HepG2 (cell line): ENCODE data around the gene FUT3. TPM values are rescaled to one million over a fixed set of nuclear protein-coding genes. Genes with fewer than 3 reads are reported as not detected.

Experiments
- ARNT ChIP-seq: fragments of 450-650 bp; IDR thresholded peaks from 2 replicates; pipeline ENCODE4 v1.6.1; 2017
- ARNT2 ChIP-seq: sonication (generic); formaldehyde crosslinking; IDR thresholded peaks from 2 replicates; pipeline ENCODE4 v1.8.0; 2022; ENCODE audit warnings: mild to moderate bottlenecking, low read depth, missing genetic modification reagents, moderate library complexity
- BRF2 ChIP-seq: sonication (generic); formaldehyde crosslinking; IDR thresholded peaks from 2 replicates; pipeline ENCODE4 v1.8.1; 2022; ENCODE audit warnings: mild to moderate bottlenecking, missing genetic modification reagents
- GPN1 ChIP-seq: sonication (generic); formaldehyde crosslinking; IDR thresholded peaks from 2 replicates; pipeline ENCODE4 v1.5.1; 2020; ENCODE audit warnings: missing genetic modification reagents, borderline replicate concordance
- HIC2 ChIP-seq: sonication (generic); formaldehyde crosslinking; IDR thresholded peaks from 2 replicates; pipeline ENCODE4 v1.9.0; 2022; ENCODE audit warnings: low read depth, missing genetic modification reagents
- HNF4A ChIP-seq: sonication (generic); formaldehyde crosslinking; IDR thresholded peaks from 2 replicates; pipeline ENCODE4 v1.4.0; 2020; ENCODE audit warnings: missing genetic modification reagents
- HNRNPH1 ChIP-seq: fragments of 200-400 bp; formaldehyde crosslinking; optimal IDR thresholded peaks from 2 replicates; pipeline ENCODE3; 2017; ENCODE audit warnings: mild to moderate bottlenecking, low read depth, low read length
- IKZF4 ChIP-seq: sonication (generic); formaldehyde crosslinking; IDR thresholded peaks from 2 replicates; pipeline ENCODE4 v1.5.1; 2020; ENCODE audit warnings: borderline replicate concordance, mild to moderate bottlenecking, low read depth, missing genetic modification reagents; ENCODE audit errors: not compliant biosample characterization
- KDM1A ChIP-seq: IDR thresholded peaks from 2 replicates; pipeline ENCODE4 v1.6.1; 2016; ENCODE audit warnings: missing compliant biosample characterization
- MAFF ChIP-seq: IDR thresholded peaks from 2 replicates; pipeline ENCODE4 v1.6.1; 2011; ENCODE audit warnings: low read depth, low read length, improper control_type of control experiment
- MTA1 ChIP-seq: sonication (generic); formaldehyde crosslinking; IDR thresholded peaks from 2 replicates; pipeline ENCODE4 v1.4.0; 2020; ENCODE audit warnings: missing genetic modification reagents, mild to moderate bottlenecking, borderline replicate concordance
- PPARG ChIP-seq: conservative IDR thresholded peaks from 2 replicates; pipeline ENCODE4 v1.6.1; 2016; ENCODE audit warnings: missing biosample characterization, missing genetic modification reagents
- SMYD3 ChIP-seq: sonication (generic); formaldehyde crosslinking; IDR thresholded peaks from 2 replicates; pipeline ENCODE4 v1.8.1; 2023; ENCODE audit warnings: mild to moderate bottlenecking, missing genetic modification reagents
- TEAD2 ChIP-seq: sonication (generic); formaldehyde crosslinking; IDR thresholded peaks from 2 replicates; pipeline ENCODE4 v1.9.0; 2021; ENCODE audit warnings: missing genetic modification reagents
- TGIF2 ChIP-seq: IDR thresholded peaks from 2 replicates; pipeline ENCODE4 v1.6.1; 2016; ENCODE audit warnings: control low read depth, missing compliant biosample characterization
- WIZ ChIP-seq: sonication (generic); formaldehyde crosslinking; IDR thresholded peaks from 2 replicates; pipeline ENCODE4 v1.5.1; 2020; ENCODE audit warnings: mild to moderate bottlenecking, missing genetic modification reagents
- ZNF256 ChIP-seq: sonication (generic); formaldehyde crosslinking; conservative IDR thresholded peaks from 2 replicates; pipeline ENCODE4 v1.4.0; 2020; ENCODE audit warnings: missing genetic modification reagents
- ZNF354B ChIP-seq: sonication (generic); formaldehyde crosslinking; IDR thresholded peaks from 2 replicates; pipeline ENCODE4 v1.8.0; 2022; ENCODE audit warnings: mild to moderate bottlenecking, missing genetic modification reagents
- ZNF44 ChIP-seq: sonication (generic); formaldehyde crosslinking; IDR thresholded peaks from 2 replicates; pipeline ENCODE4 v1.5.1; 2020; ENCODE audit warnings: mild to moderate bottlenecking, missing genetic modification reagents
- ZNF556 ChIP-seq: sonication (generic); formaldehyde crosslinking; IDR thresholded peaks from 2 replicates; pipeline ENCODE4 v1.4.0; 2020; ENCODE audit warnings: mild to moderate bottlenecking, missing genetic modification reagents, borderline replicate concordance
- ZNF557 ChIP-seq: sonication (generic); formaldehyde crosslinking; IDR thresholded peaks from 2 replicates; pipeline ENCODE4 v1.4.0; 2020; ENCODE audit warnings: missing genetic modification reagents
- ZNF589 ChIP-seq: sonication (generic); formaldehyde crosslinking; conservative IDR thresholded peaks from 2 replicates; pipeline ENCODE4 v1.8.0; 2022; ENCODE audit warnings: mild to moderate bottlenecking, moderate library complexity, missing genetic modification reagents
- ZNF605 ChIP-seq: sonication (generic); formaldehyde crosslinking; IDR thresholded peaks from 2 replicates; pipeline ENCODE4 v1.8.0; 2022; ENCODE audit warnings: mild to moderate bottlenecking, missing genetic modification reagents
- ZNF607 ChIP-seq: sonication (generic); formaldehyde crosslinking; IDR thresholded peaks from 2 replicates; pipeline ENCODE4 v1.5.1; 2020; ENCODE audit warnings: missing genetic modification reagents, mild to moderate bottlenecking, borderline replicate concordance
- ZNF674 ChIP-seq: sonication (generic); formaldehyde crosslinking; IDR thresholded peaks from 2 replicates; pipeline ENCODE4 v1.5.0; 2020; ENCODE audit warnings: low read depth, mild to moderate bottlenecking, missing genetic modification reagents
- ZNF747 ChIP-seq: sonication (generic); formaldehyde crosslinking; IDR thresholded peaks from 2 replicates; pipeline ENCODE4 v1.8.1; 2023; ENCODE audit warnings: missing genetic modification reagents, mild to moderate bottlenecking, borderline replicate concordance
- polyA plus RNA-seq, 8 experiments: library from polyadenylated mRNA; depleted of rRNA in 3 of 8; stranded (reverse) in 7 of 8; unstranded in 1 of 8; fragments of >200 nt; fragmentation: Illumina TruSeq in 4 of 8; extraction: Trizol in 4 of 8; gene quantifications; 2 replicates each; pipeline versions ENCODE4 v1.2.1 to v1.2.3, GENCODE V29; 2011 to 2016; ENCODE audit warnings: low read depth in 4 of 8, missing spikeins in 1 of 8, mixed read lengths in 1 of 8; ENCODE audit not compliant: insufficient read depth in 1 of 8
- total RNA-seq, 5 experiments: library from RNA; depleted of rRNA; stranded (reverse); fragments of >200 nt; fragmentation: Illumina TruSeq; extraction: Trizol; gene quantifications; 2 replicates each; pipeline ENCODE4 v1.2.3, GENCODE V29; 2016; ENCODE audit warnings: low read depth in 1 of 5
- TF ChIP-seq, protein P1 (sequence below): sonication (generic); formaldehyde crosslinking; IDR thresholded peaks from 2 replicates; pipeline ENCODE4 v1.5.0; 2020; ENCODE audit warnings: mild to moderate bottlenecking, missing genetic modification reagents

FUT3 gene
- total and polyA plus RNA-seq, 2 of the 13 experiments (the other 11 are each of a cell fraction or from before 2014, with no cell fraction given): 0.53 to 1.1 TPM

DNA sequence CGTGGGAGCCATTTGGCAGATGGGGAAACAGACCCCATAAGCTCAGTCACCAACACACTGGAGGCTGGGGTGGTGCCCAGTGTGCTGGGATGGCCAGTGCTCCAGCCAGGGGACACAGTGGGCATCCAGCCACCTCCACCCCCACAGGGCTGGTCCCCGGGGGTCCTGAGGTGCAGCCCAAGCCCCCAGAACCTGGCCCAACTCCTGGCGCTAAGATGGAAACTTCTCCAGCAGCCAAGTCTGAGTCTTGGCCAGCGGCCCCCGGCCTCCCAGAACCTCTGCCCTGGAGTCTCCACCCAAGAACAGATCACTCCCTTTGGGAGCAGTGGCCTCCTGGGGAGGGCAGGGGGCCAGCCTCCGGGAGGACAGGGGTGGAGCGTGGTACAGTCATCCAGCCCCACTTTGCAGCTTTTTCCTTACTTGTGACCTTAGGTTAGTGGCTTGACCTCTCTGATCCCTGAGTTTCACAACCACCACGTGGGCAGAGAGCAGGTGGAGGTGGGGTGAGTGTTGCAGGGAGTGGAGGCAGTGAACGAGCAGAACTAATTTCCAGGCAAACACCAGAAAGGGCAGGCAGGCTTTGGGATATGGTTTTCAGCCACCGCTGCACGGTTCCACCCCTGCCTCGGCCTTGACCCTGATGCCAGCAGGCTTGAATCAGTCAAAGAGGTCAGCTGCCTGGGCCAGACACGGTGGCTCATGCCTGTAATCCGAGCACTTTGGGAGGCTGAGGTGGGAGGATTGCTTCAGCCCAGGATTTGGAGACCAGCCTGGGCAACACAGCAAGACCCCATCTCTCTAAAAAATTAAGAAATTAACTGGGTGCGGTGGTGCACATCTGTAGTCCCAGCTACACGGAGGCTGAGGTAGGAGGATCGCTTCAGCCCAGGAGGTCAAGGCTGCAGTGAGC lies 50.6 kb downstream of the FUT3 start (continued):
- TF ChIP-seq HIC2 (CRISPR knock-in tag) (peak; percentile 78; the same call in 1 of the 2 replicates), ZNF556 (no peak), TGIF2 (CRISPR knock-in tag) (no peak), BRF2 (CRISPR knock-in tag) (no peak), HNRNPH1 (no peak), MTA1 (CRISPR knock-in tag) (no peak), HNF4A (CRISPR knock-in tag) (peak; percentile 57), ARNT2 (CRISPR knock-in tag) (no peak), ZNF589 (CRISPR knock-in tag) (no peak), IKZF4 (CRISPR knock-in tag) (no peak), PPARG (CRISPR knock-in tag) (no peak), SMYD3 (CRISPR knock-in tag) (no peak), ZNF605 (CRISPR knock-in tag) (no peak; the same call in 1 of the 2 replicates), MAFF (no peak), ZNF44 (no peak), ZNF747 (CRISPR knock-in tag) (no peak), GPN1 (no peak), ZNF607 (CRISPR knock-in tag) (no peak), ZNF354B (CRISPR knock-in tag) (no peak), TEAD2 (no peak), ZNF256 (no peak), ARNT (no peak), ZNF557 (CRISPR knock-in tag) (no peak), KDM1A (CRISPR knock-in tag) (peak; percentile 78; the same call in 1 of the 2 replicates), WIZ (CRISPR knock-in tag) (no peak), ZNF674 (CRISPR knock-in tag) (no peak)
- TF ChIP-seq, protein P1, sequence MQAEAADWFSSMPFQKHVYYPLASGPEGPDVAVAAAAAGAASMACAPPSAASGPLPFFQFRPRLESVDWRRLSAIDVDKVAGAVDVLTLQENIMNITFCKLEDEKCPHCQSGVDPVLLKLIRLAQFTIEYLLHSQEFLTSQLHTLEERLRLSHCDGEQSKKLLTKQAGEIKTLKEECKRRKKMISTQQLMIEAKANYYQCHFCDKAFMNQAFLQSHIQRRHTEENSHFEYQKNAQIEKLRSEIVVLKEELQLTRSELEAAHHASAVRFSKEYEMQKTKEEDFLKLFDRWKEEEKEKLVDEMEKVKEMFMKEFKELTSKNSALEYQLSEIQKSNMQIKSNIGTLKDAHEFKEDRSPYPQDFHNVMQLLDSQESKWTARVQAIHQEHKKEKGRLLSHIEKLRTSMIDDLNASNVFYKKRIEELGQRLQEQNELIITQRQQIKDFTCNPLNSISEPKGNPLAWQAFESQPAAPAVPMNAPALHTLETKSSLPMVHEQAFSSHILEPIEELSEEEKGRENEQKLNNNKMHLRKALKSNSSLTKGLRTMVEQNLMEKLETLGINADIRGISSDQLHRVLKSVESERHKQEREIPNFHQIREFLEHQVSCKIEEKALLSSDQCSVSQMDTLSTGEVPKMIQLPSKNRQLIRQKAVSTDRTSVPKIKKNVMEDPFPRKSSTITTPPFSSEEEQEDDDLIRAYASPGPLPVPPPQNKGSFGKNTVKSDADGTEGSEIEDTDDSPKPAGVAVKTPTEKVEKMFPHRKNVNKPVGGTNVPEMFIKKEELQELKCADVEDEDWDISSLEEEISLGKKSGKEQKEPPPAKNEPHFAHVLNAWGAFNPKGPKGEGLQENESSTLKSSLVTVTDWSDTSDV (CRISPR knock-in tag): no peak
